K562 (cell line): ENCODE results near the gene KPNB1. TPM values are rescaled to one million over a fixed set of nuclear protein-coding genes. Genes with fewer than 3 reads are reported as not detected.

Source experiments
- CBFB ChIP-seq: sonication (generic); formaldehyde crosslinking; IDR thresholded peaks from 2 replicates; pipeline ENCODE4 v1.4.0; 2020; ENCODE audit warnings: mild to moderate bottlenecking, missing genetic modification reagents
- CBX2 ChIP-seq: fragments of 200-600 bp; sonication (generic); IDR thresholded peaks from one replicate; pipeline ENCODE4 v1.6.1; 2012; ENCODE audit warnings: mild to moderate bottlenecking, low read length, inconsistent platforms; ENCODE audit not compliant: insufficient read depth, poor library complexity, severe bottlenecking
- CCNT2 ChIP-seq: IDR thresholded peaks from 2 replicates; pipeline ENCODE4 v1.6.1; 2011; ENCODE audit warnings: borderline replicate concordance, low read depth, mild to moderate bottlenecking, moderate library complexity, mixed read lengths, low read length; ENCODE audit not compliant: insufficient read length; ENCODE audit errors: extremely low read depth
- CTCF ChIP-seq, 3 experiments: IDR thresholded peaks in 2 of 3; conservative IDR thresholded peaks in 1 of 3; 2 replicates each; pipeline ENCODE4 v1.5.1; 2011 to 2012; ENCODE audit warnings: low read length in 3 of 3, mild to moderate bottlenecking in 3 of 3, control low read depth in 2 of 3, improper control_type of control experiment in 1 of 3, inconsistent platforms in 1 of 3, low read depth in 1 of 3, mixed read lengths in 1 of 3, moderate library complexity in 1 of 3; ENCODE audit not compliant: insufficient read depth in 2 of 3
- DNMT1 ChIP-seq: fragments of 450-650 bp; IDR thresholded peaks from 2 replicates; pipeline ENCODE4 v1.6.1; 2016; ENCODE audit warnings: antibody characterized with exemption, mild to moderate bottlenecking
- EP300 ChIP-seq: IDR thresholded peaks from 2 replicates; pipeline ENCODE4 v1.6.1; 2012; ENCODE audit warnings: low read length, improper control_type of control experiment
- HDAC6 ChIP-seq: IDR thresholded peaks from 2 replicates; pipeline ENCODE4 v1.6.1; 2012; ENCODE audit warnings: low read depth, mild to moderate bottlenecking, control low read depth, inconsistent platforms, low read length, moderate library complexity
- MBD2 ChIP-seq: sonication (generic); IDR thresholded peaks from 2 replicates; pipeline ENCODE4 v1.6.1; 2016; ENCODE audit warnings: low read depth, borderline replicate concordance
- MCM5 ChIP-seq: fragments of 450-650 bp; IDR thresholded peaks from 2 replicates; pipeline ENCODE4 v1.6.1; 2016; ENCODE audit warnings: low read depth
- MTA3 ChIP-seq: fragments of 450-650 bp; formaldehyde crosslinking; IDR thresholded peaks from 2 replicates; pipeline ENCODE4 v1.6.1; 2017; ENCODE audit warnings: mild to moderate bottlenecking, borderline replicate concordance
- NFATC3 ChIP-seq: fragments of 450-650 bp; IDR thresholded peaks from 2 replicates; pipeline ENCODE4 v1.6.1; 2017; ENCODE audit warnings: mild to moderate bottlenecking
- NFE2L1 ChIP-seq: fragments of 450-650 bp; IDR thresholded peaks from 2 replicates; pipeline ENCODE4 v1.6.1; 2016; ENCODE audit warnings: missing genetic modification characterization, low read depth, mild to moderate bottlenecking, missing compliant biosample characterization, moderate library complexity, borderline replicate concordance
- PHTF2 ChIP-seq: fragments of 250-450 bp; sonication (Bioruptor Pico); IDR thresholded peaks from 2 replicates; pipeline ENCODE4 v1.5.0; 2021; ENCODE audit warnings: mild to moderate bottlenecking
- POLR2B ChIP-seq: fragments of 450-650 bp; IDR thresholded peaks from 2 replicates; pipeline ENCODE4 v1.6.1; 2018; ENCODE audit warnings: low read depth; ENCODE audit not compliant: partially characterized antibody
- POLR3G ChIP-seq: IDR thresholded peaks from 2 replicates; pipeline ENCODE4 v1.6.1; 2011; ENCODE audit not compliant: insufficient read length, insufficient replicate concordance; ENCODE audit errors: extremely low read depth
- PTBP1 ChIP-seq: fragments of 200-400 bp; formaldehyde crosslinking; IDR thresholded peaks from 2 replicates; pipeline ENCODE4 v1.6.1; 2017; ENCODE audit warnings: low read depth, low read length
- RCOR1 ChIP-seq, 2 experiments: IDR thresholded peaks; 2 replicates each; pipeline ENCODE4 v1.6.1; 2012; ENCODE audit warnings: low read depth in 2 of 2, low read length in 2 of 2, borderline replicate concordance in 1 of 2, improper control_type of control experiment in 1 of 2
- RFX7 ChIP-seq: fragments of 250-450 bp; sonication (Bioruptor Pico); IDR thresholded peaks from 2 replicates; pipeline ENCODE4 v1.5.1; 2021; ENCODE audit warnings: mild to moderate bottlenecking
- SUPT5H ChIP-seq: fragments of 450-650 bp; IDR thresholded peaks from 2 replicates; pipeline ENCODE4 v1.6.1; 2016
- ZKSCAN8 ChIP-seq: fragments of 200-800 bp; sonication (Bioruptor generic); IDR thresholded peaks from 2 replicates; pipeline ENCODE4 v1.6.1; 2016; ENCODE audit warnings: missing genetic modification characterization, missing compliant biosample characterization
- ZNF133 ChIP-seq: fragments of 250-450 bp; sonication (Bioruptor Pico); IDR thresholded peaks from 2 replicates; pipeline ENCODE4 v1.4.0; 2020; ENCODE audit warnings: mild to moderate bottlenecking
- ZNF23 ChIP-seq: fragments of 250-450 bp; sonication (Bioruptor Pico); IDR thresholded peaks from 2 replicates; pipeline ENCODE4 v1.4.0; 2020; ENCODE audit warnings: mild to moderate bottlenecking
- ZNF24 ChIP-seq: fragments of 450-650 bp; IDR thresholded peaks from 2 replicates; pipeline ENCODE4 v1.6.1; 2016
- ZNF740 ChIP-seq, 3 experiments: fragments of 200-800 bp in 1 of 3; sonication (Bioruptor generic) in 1 of 3; sonication (generic) in 1 of 3; formaldehyde crosslinking in 1 of 3; IDR thresholded peaks; 2 replicates each; pipeline versions ENCODE4 v1.6.1 to v1.8.0; 2016 to 2022; ENCODE audit warnings: mild to moderate bottlenecking in 2 of 3, missing compliant biosample characterization in 2 of 3, missing genetic modification characterization in 2 of 3, missing genetic modification reagents in 1 of 3
- polyA plus RNA-seq, 8 experiments: library from polyadenylated mRNA; depleted of rRNA in 4 of 8; stranded (reverse) in 5 of 8; unstranded in 3 of 8; fragments of >200 nt; fragmentation: Nextera tagmentation in 2 of 8; fragmentation: Illumina TruSeq in 1 of 8; extraction: Ambion mirVana in 2 of 8; extraction: Trizol in 1 of 8; gene quantifications; 2 replicates each; pipeline versions ENCODE4 v1.2.1 to v1.2.3, GENCODE V29; 2011 to 2014; ENCODE audit warnings: inconsistent platforms in 1 of 8, missing spikeins in 1 of 8
- total RNA-seq, 7 experiments: library from RNA; depleted of rRNA in 6 of 7; stranded (reverse); fragments of >200 nt in 6 of 7; fragmentation: Illumina TruSeq in 2 of 7; extraction: Trizol in 2 of 7; gene quantifications; 2 replicates each; pipeline versions ENCODE4 v1.2.1 to v1.2.3, GENCODE V29; 2011 to 2021; ENCODE audit warnings: low replicate concordance in 1 of 7
- TF ChIP-seq, protein P1 (sequence below): fragments of 250-450 bp; sonication (Bioruptor Pico); IDR thresholded peaks from 2 replicates; pipeline ENCODE4 v1.4.0; 2020; ENCODE audit warnings: mild to moderate bottlenecking

KPNB1 gene
- total and polyA plus RNA-seq, 9 of the 15 experiments (the other 6 are each of a cell fraction or from before 2014, with no cell fraction given) = 154 to 622 (median 354) TPM

DNA sequence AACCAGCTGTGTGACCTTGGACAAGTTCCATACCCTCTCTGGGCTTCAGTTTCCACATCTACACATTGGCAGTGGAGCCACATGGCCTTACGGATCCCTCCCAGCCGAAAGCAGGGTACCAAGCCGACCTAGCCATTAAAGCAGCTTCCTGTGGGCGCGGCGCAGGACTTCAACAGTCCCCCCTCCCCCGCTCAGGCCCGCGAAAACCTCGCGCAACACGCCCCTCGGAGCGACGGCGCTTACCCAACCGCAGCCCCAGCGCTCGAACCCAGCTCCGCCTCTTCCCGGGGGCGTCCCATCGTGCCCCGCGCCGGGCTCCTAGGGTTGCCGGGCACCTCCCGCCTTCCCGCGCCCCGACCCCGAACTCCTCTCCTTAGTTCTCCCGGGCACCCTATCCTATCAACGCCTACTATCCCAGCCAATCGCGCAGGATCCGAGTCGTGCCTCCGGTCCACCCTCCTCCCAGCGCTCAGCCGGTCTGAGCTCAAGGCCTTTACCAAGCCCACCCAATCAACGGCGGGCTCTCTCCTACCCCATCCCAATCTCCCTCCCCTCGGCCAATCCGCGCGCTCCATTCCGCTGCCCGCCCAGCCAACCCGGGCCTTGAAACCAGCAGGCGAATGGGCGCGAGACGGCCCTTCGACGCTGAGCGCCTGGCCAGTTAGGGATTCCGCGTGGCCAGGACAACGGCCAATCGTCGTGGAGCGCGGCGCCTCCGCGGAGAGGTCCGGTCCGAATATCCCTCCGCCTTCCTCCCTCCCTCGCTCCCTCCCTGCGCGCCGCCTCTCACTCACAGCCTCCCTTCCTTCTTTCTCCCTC is at the start of gene KPNB1 (continued):
- TF ChIP-seq CTCF (IDR thresholded peaks at IDR 0.05 in 2 of 3, conservative IDR thresholded peaks at IDR 0.05 in 1 of 3; ENCODE audit: insufficient read depth in 2 of 3, low read depth in 1 of 3, low read length in 3 of 3) (no peak), ZNF24 (no peak; the same call in 1 of the 2 replicates), CCNT2 (peak; percentile 54), MCM5 (no peak), EP300 (peak; percentile 56), CBX2 (no peak), NFE2L1 (no peak), ZKSCAN8 (CRISPR knock-in tag) (peak; percentile 39; the same call in 1 of the 2 replicates), PHTF2 (no peak), RCOR1 (IDR thresholded peaks at IDR 0.05; ENCODE audit: borderline replicate concordance in 1 of 2, low read depth in 2 of 2, low read length in 2 of 2) (peak; percentile 58 to 80; a peak in 3 of 4 replicates), RFX7 (CRISPR knock-in tag) (no peak), POLR2B (peak; percentile 76), POLR3G (no peak), DNMT1 (no peak), CBFB (peak; percentile 89; the same call in 1 of the 2 replicates), ZNF740 (CRISPR knock-in tag; IDR thresholded peaks at IDR 0.05) (peak; percentile 82; the same call in 1 of the 2 replicates), ZNF740 (tag; IDR thresholded peaks at IDR 0.05) (no peak), PTBP1 (peak; percentile 64; the same call in 1 of the 2 replicates), HDAC6 (no peak), ZNF133 (no peak), SUPT5H (peak; percentile 81), MBD2 (peak; percentile 98), MTA3 (peak; percentile 74), ZNF23 (CRISPR knock-in tag) (no peak), NFATC3 (0 out of 2 replicates have a peak, but pooled peaks have one; percentile 18)
- TF ChIP-seq, protein P1, sequence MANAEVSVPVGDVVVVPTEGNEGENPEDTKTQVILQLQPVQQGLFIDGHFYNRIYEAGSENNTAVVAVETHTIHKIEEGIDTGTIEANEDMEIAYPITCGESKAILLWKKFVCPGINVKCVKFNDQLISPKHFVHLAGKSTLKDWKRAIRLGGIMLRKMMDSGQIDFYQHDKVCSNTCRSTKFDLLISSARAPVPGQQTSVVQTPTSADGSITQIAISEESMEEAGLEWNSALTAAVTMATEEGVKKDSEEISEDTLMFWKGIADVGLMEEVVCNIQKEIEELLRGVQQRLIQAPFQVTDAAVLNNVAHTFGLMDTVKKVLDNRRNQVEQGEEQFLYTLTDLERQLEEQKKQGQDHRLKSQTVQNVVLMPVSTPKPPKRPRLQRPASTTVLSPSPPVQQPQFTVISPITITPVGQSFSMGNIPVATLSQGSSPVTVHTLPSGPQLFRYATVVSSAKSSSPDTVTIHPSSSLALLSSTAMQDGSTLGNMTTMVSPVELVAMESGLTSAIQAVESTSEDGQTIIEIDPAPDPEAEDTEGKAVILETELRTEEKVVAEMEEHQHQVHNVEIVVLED = peak; percentile 80
